NOMO-1 (cell line): Measurements from ENCODE around the gene COG5.
"Not testable (repeated sequence)": the region's sequence is repeated elsewhere in the genome, so short reads cannot be mapped to it uniquely, and the experiment has no call there.

Experiments used
- DNase-seq, 2 experiments: peaks; one replicate each; lab custom pipeline; 2025; ENCODE audit not compliant: unreplicated experiment in 2 of 2; lab: John Stamatoyannopoulos, UW

The COG5 gene

GRCh38 chr7:107580716-107581383, 17.1 kb upstream of the COG5 start:
- no peak for DNase-seq

- DNase-seq: peak; percentile 29 to 71
Measured at GRCh38 chr7:107579885-107580715, 16.4 kb upstream of the COG5 start, which contains the start of gene BCAP29. BCAP29 (plus strand) TSS chr7:107580246; CDS start chr7:107580773, 527 bp downstream.

- no peak for DNase-seq
Measured at GRCh38 chr7:107579554-107579884, 15.8 kb upstream of the COG5 start.

- DNase-seq: no peak
Measured at GRCh38 chr7:107573537-107573936, 9.8 kb upstream of the COG5 start.

GRCh38 chr7:107570298-107570697, 6.6 kb upstream of the COG5 start:
- DNase-seq: no peak

- DNase-seq: no peak
Measured at GRCh38 chr7:107564553-107565298, 1.0 kb upstream of the COG5 start.

- no peak for DNase-seq
Measured at GRCh38 chr7:107563081-107563774, 492 bp downstream of the COG5 start.

- no peak for DNase-seq
Measured at GRCh38 chr7:107560898-107561516, 2.7 kb downstream of the COG5 start.

- DNase-seq: no peak
Measured at GRCh38 chr7:107559864-107560263, 3.9 kb downstream of the COG5 start.

GRCh38 chr7:107555893-107556292, 7.8 kb downstream of the COG5 start:
- no peak for DNase-seq

- DNase-seq: no peak
Measured at GRCh38 chr7:107551936-107552335, 11.8 kb downstream of the COG5 start.

GRCh38 chr7:107544848-107545591, 18.7 kb downstream of the COG5 start:
- DNase-seq: no peak

- DNase-seq: no peak
Measured at GRCh38 chr7:107543338-107543993, 20.3 kb downstream of the COG5 start.

GRCh38 chr7:107538001-107538400, 25.7 kb downstream of the COG5 start:
- no peak for DNase-seq

- not testable (repeated sequence) for DNase-seq
Measured at GRCh38 chr7:107537228-107537627, 26.5 kb downstream of the COG5 start.

GRCh38 chr7:107534139-107534538, 29.6 kb downstream of the COG5 start:
- no peak for DNase-seq

GRCh38 chr7:107530751-107531150, 33.0 kb downstream of the COG5 start:
- no peak for DNase-seq

- DNase-seq: no peak
Measured at GRCh38 chr7:107528461-107528860, 35.3 kb downstream of the COG5 start.

- no peak for DNase-seq
Measured at GRCh38 chr7:107527196-107527595, 36.5 kb downstream of the COG5 start.
